Activated CD4-positive, alpha-beta T cell treated with anti-CD3 and anti-CD28 coated beads for 36 hours (primary cell): ENCODE data around the gene RMRP. TPM values are rescaled to one million over a fixed set of nuclear protein-coding genes. Genes with fewer than 3 reads are reported as not detected.

Experiments
- ATAC-seq: fragments of 200-7000 bp; cut with Tn5 transposase; one replicate; pipeline ENCODE4 v1.10.0; 2021; ENCODE audit warnings: mild to moderate bottlenecking, moderate library complexity
- CTCF ChIA-PET: fragments of 350-600 bp; sonication (Branson Sonifier 250); formaldehyde crosslinking; loops from one replicate; lab custom pipeline; 2021; ENCODE audit warnings: antibody characterized with exemption; lab: Charles Lee
- POLR2A ChIA-PET: fragments of 350-600 bp; sonication (Branson Sonifier 250); formaldehyde crosslinking; loops from one replicate; lab custom pipeline; 2021; ENCODE audit warnings: antibody characterized with exemption, inconsistent platforms; lab: Charles Lee
- DNase-seq: peaks from one replicate; pipeline ENCODE4 v3.0.0-alpha.2; 2020
- H3K27ac Mint-ChIP-seq: one replicate; pipeline ENCODE4 v1.8.0; 2021; ENCODE audit warnings: mixed read lengths
- H3K27me3 Mint-ChIP-seq: one replicate; pipeline ENCODE4 v1.8.0; 2021; ENCODE audit warnings: mixed read lengths
- H3K36me3 Mint-ChIP-seq: one replicate; pipeline ENCODE4 v1.8.0; 2021; ENCODE audit warnings: low read depth, mixed read lengths
- H3K4me1 Mint-ChIP-seq: one replicate; pipeline ENCODE4 v1.8.0; 2021; ENCODE audit warnings: mixed read lengths
- H3K4me3 Mint-ChIP-seq: one replicate; pipeline ENCODE4 v1.8.0; 2021; ENCODE audit warnings: mild to moderate bottlenecking, moderate library complexity, mixed read lengths
- H3K9me3 Mint-ChIP-seq: one replicate; pipeline ENCODE4 v1.8.0; 2021; ENCODE audit warnings: low read depth, mixed read lengths
- intact Hi-C, 2 experiments: fragments of 100-400 bp; cut with DNase I in 1 of 2; cut with micrococcal nuclease in 1 of 2; formaldehyde crosslinking; loops; one replicate each; pipeline versions ENCODE4 v1.14.2 to v1.15.1; 2022 to 2024; cut with DNase I, micrococcal nuclease
- total RNA-seq, 2 experiments: library from RNA; stranded (reverse); gene quantifications; one replicate each; pipeline ENCODE4 v1.2.3, GENCODE V29; 2021

RMRP gene
- over 10,000 TPM in 1 of 2 experiments, 100 to 1,000 TPM in 1; 894 to 11,462 TPM for total RNA-seq

DNA sequence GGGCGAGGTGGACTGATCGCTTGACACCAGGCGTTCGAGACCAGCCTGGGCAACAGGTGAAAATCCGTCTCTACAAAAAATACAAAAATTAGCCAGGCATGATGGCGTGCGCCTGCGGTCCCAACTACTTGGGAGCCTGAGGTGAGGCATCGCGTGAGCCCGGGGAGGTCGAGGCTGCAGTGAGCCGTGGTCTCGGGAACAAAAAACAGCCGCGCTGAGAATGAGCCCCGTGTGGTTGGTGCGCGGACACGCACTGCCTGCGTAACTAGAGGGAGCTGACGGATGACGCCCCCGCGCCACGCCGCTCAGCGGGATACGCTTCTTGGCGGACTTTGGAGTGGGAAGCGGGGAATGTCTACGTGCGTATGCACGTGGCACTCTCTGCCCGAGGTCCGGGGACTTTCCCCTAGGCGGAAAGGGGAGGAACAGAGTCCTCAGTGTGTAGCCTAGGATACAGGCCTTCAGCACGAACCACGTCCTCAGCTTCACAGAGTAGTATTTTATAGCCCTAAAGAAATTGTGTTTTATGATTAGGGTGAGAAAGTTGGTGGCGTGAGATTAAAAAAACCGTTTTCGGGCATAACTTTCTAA lies at the start of gene RMRP:
Gene RMRP, minus strand, starts transcription at position 474 of the 591 bp plus-strand sequence.
- Mint-ChIP-seq H3K36me3 (peaks cover 31% of the 10 kb centered on the region), H3K4me1 (peaks cover 64% of the 10 kb centered on the region), H3K27me3 (peaks cover 2% of the 10 kb centered on the region), H3K9me3 (no peaks in the 10 kb centered on the region), H3K4me3 (peak within 1 kb of the TSS; percentile 80), H3K27ac (peak within 1 kb of the TSS; percentile 98)
- intact Hi-C loops: loop anchor here (1.0 to 10.0 kb wide), 19 partner anchors 10 to 670 kb away; partner anchors contain the start of genes CREB3 (in 2 of the 2), GBA2 (in 2 of the 2), RGP1 (in 2 of the 2) and TLN1 (in 2 of the 2)
- POLR2A ChIA-PET: interaction anchor here (0.7 to 1.4 kb wide), 4 partner anchors 9 to 75 kb away, joined by 3 to 4 read pairs (median 3); partner anchors contain the start of gene CREB3
- CTCF ChIA-PET: interaction anchor here (0.5 to 6.7 kb wide), 28 partner anchors 8 to 994 kb away, joined by 3 to 89 read pairs (median 4); partner anchors contain the start of genes CA9, CD72, CREB3 and SIT1
- ATAC-seq (peak; percentile 95), DNase-seq (peak; percentile 97)

- H3K9me3 Mint-ChIP-seq: no peaks in the 10 kb centered on the region
- intact Hi-C loops: no loop called here
- no peak overlapping the region for H3K27ac Mint-ChIP-seq
- ChIA-PET CTCF (interaction anchor here (1.7 to 2.3 kb wide), 2 partner anchors 10 to 12 kb away, joined by 5 to 9 read pairs; no protein-coding TSS in a partner anchor), POLR2A (interaction anchor here (1.1 kb wide), 1 partner anchor 11 kb away, joined by 4 read pairs; no protein-coding TSS in a partner anchor)
- peaks cover 71% of the 10 kb centered on the region for H3K36me3 Mint-ChIP-seq
- DNase-seq (no peak), ATAC-seq (no peak)
- H3K27me3 Mint-ChIP-seq: no peaks in the 10 kb centered on the region
- no peak overlapping the region for H3K4me3 Mint-ChIP-seq
- H3K4me1 Mint-ChIP-seq: peaks cover 4% of the 10 kb centered on the region
These were observed 49.1 kb upstream of the RMRP start for GRCh38 chr9:35706951-35707350.

GRCh38 chr9:35705836-35706430 lies 48.1 kb upstream of the RMRP start:
- Mint-ChIP-seq H3K27me3 (no peaks in the 10 kb centered on the region), H3K4me1 (no peaks in the 10 kb centered on the region), H3K27ac (no peak overlapping the region), H3K36me3 (peaks cover 64% of the 10 kb centered on the region), H3K4me3 (no peak overlapping the region), H3K9me3 (no peaks in the 10 kb centered on the region)
- CTCF ChIA-PET: interaction anchor here (0.6 to 2.3 kb wide), 6 partner anchors 9 to 107 kb away, joined by 3 to 9 read pairs (median 3); partner anchors contain the start of gene ARHGEF39
- POLR2A ChIA-PET: interaction anchor here (1.1 kb wide), 1 partner anchor 10 kb away, joined by 4 read pairs; no protein-coding TSS in a partner anchor
- intact Hi-C loops: no loop called here
- no peak for DNase-seq
- ATAC-seq: no peak

- ChIA-PET POLR2A (no interaction called here), CTCF (interaction anchor here (0.6 to 2.3 kb wide), 5 partner anchors 9 to 107 kb away, joined by 3 to 9 read pairs (median 3); no protein-coding TSS in a partner anchor)
- Mint-ChIP-seq H3K36me3 (peaks cover 59% of the 10 kb centered on the region), H3K27me3 (no peaks in the 10 kb centered on the region), H3K4me1 (no peaks in the 10 kb centered on the region), H3K27ac (no peak overlapping the region), H3K9me3 (no peaks in the 10 kb centered on the region), H3K4me3 (no peak overlapping the region)
- DNase-seq (no peak), ATAC-seq (no peak)
- intact Hi-C loops: no loop called here
These were observed 47.6 kb upstream of the RMRP start for GRCh38 chr9:35705372-35705771.

- intact Hi-C loops: no loop called here
- Mint-ChIP-seq H3K27me3 (no peaks in the 10 kb centered on the region), H3K9me3 (no peaks in the 10 kb centered on the region), H3K36me3 (peaks cover 53% of the 10 kb centered on the region), H3K4me1 (no peaks in the 10 kb centered on the region), H3K27ac (no peak overlapping the region), H3K4me3 (no peak overlapping the region)
- ATAC-seq: no peak
- no peak for DNase-seq
- ChIA-PET CTCF (interaction anchor here (0.5 to 1.0 kb wide), 2 partner anchors 93 to 638 kb away, joined by 3 to 7 read pairs; no protein-coding TSS in a partner anchor), POLR2A (no interaction called here)
These were observed 46.3 kb upstream of the RMRP start for GRCh38 chr9:35703906-35704672.

- no peaks in the 10 kb centered on the region for H3K4me1 Mint-ChIP-seq
- no peaks in the 10 kb centered on the region for H3K9me3 Mint-ChIP-seq
- H3K36me3 Mint-ChIP-seq: peaks cover 44% of the 10 kb centered on the region
- POLR2A ChIA-PET: no interaction called here
- ATAC-seq (no peak), DNase-seq (no peak)
- no peak overlapping the region for H3K27ac Mint-ChIP-seq
- CTCF ChIA-PET: interaction anchor here (0.7 kb wide), 1 partner anchor 175 kb away, joined by 3 read pairs; no protein-coding TSS in a partner anchor
- H3K4me3 Mint-ChIP-seq: no peak overlapping the region
- H3K27me3 Mint-ChIP-seq: no peaks in the 10 kb centered on the region
- intact Hi-C loops: no loop called here
These were observed 44.9 kb upstream of the RMRP start for GRCh38 chr9:35702696-35703095.

GRCh38 chr9:35700942-35701341 lies 43.1 kb upstream of the RMRP start:
- peaks cover 43% of the 10 kb centered on the region for H3K36me3 Mint-ChIP-seq

DNA sequence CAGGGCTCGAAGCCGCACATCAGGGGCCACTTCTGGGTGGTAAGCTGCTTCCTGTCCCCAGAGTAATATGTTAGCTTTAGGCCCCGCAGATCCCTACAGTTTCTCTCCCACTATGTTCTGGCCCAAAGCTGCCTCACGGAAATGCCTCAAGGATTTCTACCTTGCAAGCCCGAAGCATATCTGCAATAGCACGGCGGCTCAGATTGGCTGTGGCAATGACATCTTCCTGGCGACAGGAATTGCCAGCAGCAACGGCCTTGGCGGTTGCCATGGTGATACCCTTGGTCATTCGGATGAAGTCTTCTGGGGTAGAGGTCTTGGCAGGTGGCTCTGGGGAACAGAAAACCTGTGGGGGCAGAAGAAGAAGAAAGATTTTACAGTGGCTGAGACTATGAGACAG lies 42.2 kb upstream of the RMRP start:
- Mint-ChIP-seq H3K27ac (no peak overlapping the region), H3K4me3 (no peak overlapping the region), H3K27me3 (no peaks in the 10 kb centered on the region), H3K9me3 (no peaks in the 10 kb centered on the region), H3K36me3 (peaks cover 40% of the 10 kb centered on the region), H3K4me1 (peaks cover 1% of the 10 kb centered on the region)
- POLR2A ChIA-PET: no interaction called here
- intact Hi-C loops: no loop called here
- ATAC-seq (no peak), DNase-seq (no peak)
- CTCF ChIA-PET: interaction anchor here (0.9 to 1.4 kb wide), 2 partner anchors 12 to 96 kb away, joined by 3 read pairs; no protein-coding TSS in a partner anchor

More at GRCh38 chr9:35700942-35701341, 43.1 kb upstream of the RMRP start:
- H3K4me1 Mint-ChIP-seq: peaks cover 1% of the 10 kb centered on the region
- intact Hi-C loops: no loop called here
- H3K27me3 Mint-ChIP-seq: no peaks in the 10 kb centered on the region
- H3K4me3 Mint-ChIP-seq: no peak overlapping the region
- H3K27ac Mint-ChIP-seq: no peak overlapping the region
- no peak for ATAC-seq
- ChIA-PET CTCF (interaction anchor here (0.6 to 1.4 kb wide), 8 partner anchors 13 to 1521 kb away, joined by 3 to 4 read pairs (median 3); no protein-coding TSS in a partner anchor), POLR2A (no interaction called here)
- DNase-seq: no peak
- no peaks in the 10 kb centered on the region for H3K9me3 Mint-ChIP-seq

GRCh38 chr9:35698231-35698630 lies 40.4 kb upstream of the RMRP start:
- ChIA-PET CTCF (interaction anchor here (0.6 to 5.7 kb wide), 6 partner anchors 10 to 190 kb away, joined by 3 to 68 read pairs (median 4); partner anchors contain the start of genes CA9, CREB3 and TLN1), POLR2A (no interaction called here)
- H3K36me3 Mint-ChIP-seq: peaks cover 27% of the 10 kb centered on the region
- intact Hi-C loops: loop anchor here in 1 of 2 experiments (5.0 kb wide), 1 partner anchor 41 kb away; the partner anchor contains the start of genes CCDC107 and RMRP
- H3K4me1 Mint-ChIP-seq: peaks cover 1% of the 10 kb centered on the region
- no peaks in the 10 kb centered on the region for H3K27me3 Mint-ChIP-seq
- ATAC-seq (no peak), DNase-seq (no peak)
- no peak overlapping the region for H3K27ac Mint-ChIP-seq
- no peaks in the 10 kb centered on the region for H3K9me3 Mint-ChIP-seq
- no peak overlapping the region for H3K4me3 Mint-ChIP-seq

- intact Hi-C loops: loop anchor here in 1 of 2 experiments (5.0 kb wide), 1 partner anchor 40 kb away; the partner anchor contains the start of genes CCDC107 and RMRP
- CTCF ChIA-PET: interaction anchor here (0.6 to 5.7 kb wide), 19 partner anchors 8 to 219 kb away, joined by 3 to 68 read pairs (median 6); partner anchors contain the start of genes CCDC107, CREB3, GBA2 and RGP1
- DNase-seq: no peak
- H3K36me3 Mint-ChIP-seq: peaks cover 22% of the 10 kb centered on the region
- POLR2A ChIA-PET: interaction anchor here (0.6 kb wide), 1 partner anchor 98 kb away, joined by 3 read pairs; no protein-coding TSS in a partner anchor
- H3K27ac Mint-ChIP-seq: no peak overlapping the region
- H3K9me3 Mint-ChIP-seq: no peaks in the 10 kb centered on the region
- no peak for ATAC-seq
- H3K4me1 Mint-ChIP-seq: peaks cover 1% of the 10 kb centered on the region
- H3K27me3 Mint-ChIP-seq: no peaks in the 10 kb centered on the region
- no peak overlapping the region for H3K4me3 Mint-ChIP-seq
These were observed 39.7 kb upstream of the RMRP start for GRCh38 chr9:35697486-35697885.
